HG03196 (cell line): Measurements from ENCODE around the gene HNF1A.
"Not testable (repeated sequence)": the region's sequence is repeated elsewhere in the genome, so short reads cannot be mapped to it uniquely, and the experiment has no call there.

Experiments used
- ATAC-seq: cut with Tn5 transposase; IDR thresholded peaks from one replicate; pipeline ENCODE4 v1.9.1; 2021; ENCODE audit not compliant: unreplicated experiment

Gene HNF1A

DNA sequence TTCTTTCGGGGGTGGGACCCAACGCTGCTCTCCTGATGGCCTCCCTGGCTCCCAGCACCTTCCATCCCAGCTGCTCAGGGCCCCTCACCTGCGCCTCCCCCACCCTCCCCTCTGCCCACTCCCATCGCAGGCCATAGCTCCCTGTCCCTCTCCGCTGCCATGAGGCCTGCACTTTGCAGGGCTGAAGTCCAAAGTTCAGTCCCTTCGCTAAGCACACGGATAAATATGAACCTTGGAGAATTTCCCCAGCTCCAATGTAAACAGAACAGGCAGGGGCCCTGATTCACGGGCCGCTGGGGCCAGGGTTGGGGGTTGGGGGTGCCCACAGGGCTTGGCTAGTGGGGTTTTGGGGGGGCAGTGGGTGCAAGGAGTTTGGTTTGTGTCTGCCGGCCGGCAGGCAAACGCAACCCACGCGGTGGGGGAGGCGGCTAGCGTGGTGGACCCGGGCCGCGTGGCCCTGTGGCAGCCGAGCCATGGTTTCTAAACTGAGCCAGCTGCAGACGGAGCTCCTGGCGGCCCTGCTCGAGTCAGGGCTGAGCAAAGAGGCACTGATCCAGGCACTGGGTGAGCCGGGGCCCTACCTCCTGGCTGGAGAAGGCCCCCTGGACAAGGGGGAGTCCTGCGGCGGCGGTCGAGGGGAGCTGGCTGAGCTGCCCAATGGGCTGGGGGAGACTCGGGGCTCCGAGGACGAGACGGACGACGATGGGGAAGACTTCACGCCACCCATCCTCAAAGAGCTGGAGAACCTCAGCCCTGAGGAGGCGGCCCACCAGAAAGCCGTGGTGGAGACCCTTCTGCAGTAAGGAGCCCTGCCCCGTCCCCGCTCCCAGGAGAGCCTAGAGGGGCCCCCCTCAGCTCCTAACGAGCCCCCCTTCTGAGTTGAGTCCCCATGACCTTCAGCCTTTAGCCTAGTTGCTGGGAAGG is at the start of gene HNF1A:
HNF1A (plus strand) TSS at position 248 of the 924 bp plus-strand sequence; CDS start at position 474, 226 bp downstream.
- no peak for ATAC-seq

DNA sequence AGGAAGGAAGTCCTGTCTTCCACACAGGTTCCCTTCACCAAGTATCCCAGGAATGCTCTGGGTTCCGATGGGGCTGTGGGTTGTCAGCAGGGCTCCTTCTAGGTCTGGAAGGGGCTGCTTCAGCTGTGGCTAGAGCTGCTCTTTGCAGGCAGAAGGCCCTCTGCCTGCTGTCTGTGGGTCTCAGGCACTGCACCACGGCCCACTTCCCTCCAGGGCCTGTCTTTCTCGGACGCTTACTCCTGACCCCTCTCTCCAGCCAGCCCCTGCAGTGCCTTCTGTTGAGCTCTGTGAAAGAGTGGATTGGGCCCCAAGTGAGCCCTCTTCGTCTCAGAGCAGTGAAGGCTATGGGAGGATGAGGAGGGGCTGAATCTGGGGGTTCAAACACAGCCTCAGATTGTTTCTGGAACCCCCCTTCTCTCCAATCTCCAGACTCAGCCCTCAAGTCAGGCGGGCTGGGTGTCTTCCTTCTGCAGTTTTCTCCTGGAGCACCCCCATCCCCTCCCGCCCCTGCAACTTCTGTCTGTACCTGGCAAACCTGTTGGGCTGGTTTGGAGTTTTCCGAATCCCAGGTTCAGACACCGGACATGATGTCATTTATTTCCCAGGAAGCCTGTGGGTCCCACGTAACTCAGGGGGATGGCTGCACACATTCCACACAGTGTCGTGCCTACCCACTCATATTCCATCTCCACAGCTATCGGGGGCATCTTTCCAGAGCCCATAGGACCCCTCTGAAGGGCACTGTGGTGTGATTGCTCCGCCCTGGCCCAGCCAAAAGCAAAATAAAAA is 49.3 kb upstream of the HNF1A start:
- no peak for ATAC-seq

DNA sequence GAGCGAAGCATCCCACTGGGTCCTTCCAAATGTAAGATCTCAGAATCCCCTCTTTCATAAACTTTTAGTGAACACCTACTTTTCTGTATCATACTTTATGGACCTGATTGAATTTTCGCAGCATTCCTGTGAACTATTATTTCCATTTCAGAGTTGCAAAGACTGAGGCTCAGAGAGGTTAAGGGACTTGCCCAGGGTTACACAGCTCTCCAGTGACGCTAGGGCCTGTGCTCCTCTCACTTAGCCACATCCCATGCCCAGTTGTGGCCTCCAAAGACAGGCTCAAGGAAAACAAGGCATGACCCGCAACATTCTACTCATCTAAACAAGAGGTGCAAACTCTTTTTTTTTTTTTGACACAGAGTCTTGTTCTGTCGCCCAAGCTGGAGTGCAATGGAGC is 48.3 kb upstream of the HNF1A start:
- no peak for ATAC-seq

- ATAC-seq, result no peak
These were observed 46.3 kb upstream of the HNF1A start for GRCh38 chr12:120932058-120932457.

DNA sequence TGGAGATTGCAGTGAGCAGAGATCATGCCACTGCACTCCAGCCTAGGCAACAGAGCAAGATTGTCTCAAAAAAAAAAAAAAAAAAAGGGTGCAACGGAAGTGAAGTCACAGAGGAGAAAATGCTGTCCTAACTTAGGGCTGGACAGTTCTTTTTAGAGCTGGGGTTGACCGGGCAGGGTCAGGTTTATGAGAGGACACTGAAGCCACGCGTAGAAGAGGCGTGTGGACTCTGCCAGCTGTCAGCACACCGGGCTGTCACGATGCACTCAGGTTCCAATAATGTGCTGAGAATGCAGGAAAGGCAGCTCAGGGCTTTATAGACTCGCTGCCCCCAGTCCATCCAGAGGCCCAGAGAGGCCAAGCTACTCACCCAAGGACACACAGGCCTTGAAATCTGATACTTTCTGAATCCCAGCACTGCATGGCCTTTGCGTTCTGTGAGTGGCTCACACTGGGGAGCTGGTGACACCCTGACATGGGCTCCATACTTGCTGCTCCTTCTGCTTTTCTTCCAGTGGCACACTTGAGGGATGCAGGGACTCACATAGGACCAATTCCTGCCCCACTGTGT is 45.3 kb upstream of the HNF1A start:
- ATAC-seq, result no peak

GRCh38 chr12:120933786-120934185 is 44.6 kb upstream of the HNF1A start:
- ATAC-seq, result no peak

- ATAC-seq, result no peak
These were observed 42.1 kb upstream of the HNF1A start for GRCh38 chr12:120936197-120936596.

- no peak for ATAC-seq
These were observed 39.8 kb upstream of the HNF1A start for GRCh38 chr12:120938496-120938895.

- ATAC-seq, result no peak
These were observed 38.8 kb upstream of the HNF1A start for GRCh38 chr12:120939523-120939922.

- no peak for ATAC-seq
These were observed 38.3 kb upstream of the HNF1A start for GRCh38 chr12:120940006-120940405.

GRCh38 chr12:120940799-120941198 is 37.5 kb upstream of the HNF1A start:
- ATAC-seq, result no peak

DNA sequence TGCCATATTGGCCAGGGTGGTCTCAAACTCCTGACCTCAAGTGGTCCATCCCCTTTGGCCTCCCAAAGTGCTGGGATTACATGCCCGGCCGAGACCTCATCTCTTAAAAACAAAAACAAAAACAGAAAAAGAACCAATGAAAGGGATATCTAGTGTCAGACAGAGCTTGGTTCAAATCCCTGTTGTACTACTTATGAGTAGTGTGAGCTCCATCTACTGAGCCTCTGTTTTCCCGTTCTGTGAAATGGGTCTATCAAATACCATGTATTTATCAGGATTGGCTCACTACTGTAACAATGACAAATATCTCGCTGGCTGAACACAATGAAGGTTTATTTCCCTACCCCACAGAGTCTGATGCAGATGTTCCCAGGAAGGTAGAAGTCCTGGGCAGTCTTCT is 36.9 kb upstream of the HNF1A start:
- ATAC-seq, result no peak

DNA sequence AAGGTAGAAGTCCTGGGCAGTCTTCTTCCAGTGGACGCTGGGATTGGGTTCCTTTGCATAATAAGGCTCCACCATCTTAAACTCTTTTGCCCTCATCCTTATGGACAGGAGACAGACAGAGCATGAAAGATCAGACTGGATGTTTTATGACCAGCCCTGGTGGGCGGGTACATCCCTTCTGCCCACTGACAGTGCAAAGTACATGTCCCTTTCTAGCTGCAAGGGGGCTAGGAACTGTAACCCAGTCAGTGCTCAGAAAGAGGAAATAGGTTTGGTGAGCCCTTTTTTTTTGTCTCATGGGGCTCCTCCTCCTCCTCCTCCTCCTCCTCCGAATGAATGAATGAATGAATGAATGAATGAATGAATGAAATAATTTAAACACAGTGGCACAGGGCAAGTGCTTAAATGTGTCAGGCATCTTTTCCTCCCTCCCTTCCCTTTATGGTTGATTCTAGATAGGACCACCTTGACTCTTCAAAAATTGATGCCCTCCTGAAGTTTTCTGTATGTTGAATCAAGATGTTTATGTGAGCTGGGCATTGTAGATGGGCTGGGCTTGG is 36.4 kb upstream of the HNF1A start:
- no peak for ATAC-seq

DNA sequence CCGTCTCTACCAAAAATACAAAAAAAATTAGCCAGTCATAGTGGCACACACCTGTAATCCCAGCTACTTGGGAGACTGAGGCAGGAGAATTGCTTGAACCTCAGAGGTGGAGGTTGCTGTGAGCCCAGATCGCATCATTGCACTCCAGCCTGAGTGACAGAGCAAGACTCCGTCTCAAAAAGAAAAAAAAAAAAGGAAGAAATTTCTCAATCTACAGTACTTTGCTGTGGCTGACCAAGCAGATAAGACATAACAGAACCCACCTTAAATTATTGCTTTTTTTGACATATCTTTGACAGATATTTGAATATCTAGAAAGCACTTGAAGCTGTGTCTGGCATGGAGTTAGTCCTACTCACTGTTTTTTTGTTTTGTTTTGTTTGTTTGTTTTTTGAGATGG is 34.9 kb upstream of the HNF1A start:
- no peak for ATAC-seq

DNA sequence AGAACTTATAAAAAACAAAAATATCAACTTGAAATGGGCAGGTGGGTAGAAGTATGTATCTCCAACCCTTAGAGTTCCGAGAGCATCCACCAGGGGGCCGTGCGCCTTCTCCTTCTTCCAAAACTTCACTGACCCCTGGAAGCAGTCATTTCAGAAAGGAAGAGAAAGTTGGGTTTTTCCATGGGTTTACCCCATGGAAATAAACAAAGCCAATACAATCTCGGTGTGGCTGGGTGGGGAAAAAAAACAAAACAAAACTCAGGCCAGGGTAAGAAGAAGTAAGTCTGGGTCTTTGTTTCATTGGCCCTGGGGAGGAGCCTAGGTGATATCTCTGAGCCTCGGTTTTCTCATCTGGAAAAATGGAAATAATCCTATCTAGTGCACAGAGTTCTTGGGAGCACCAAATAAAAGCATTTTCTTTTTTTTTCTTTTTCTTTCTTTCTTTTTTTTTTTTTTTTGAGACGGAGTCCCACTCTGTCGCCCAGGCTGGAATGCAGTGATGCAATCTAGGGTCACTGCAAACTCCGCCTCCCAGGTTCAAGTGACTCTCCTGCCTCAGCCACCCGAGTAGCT is 33.6 kb upstream of the HNF1A start:
- ATAC-seq, result no peak

DNA sequence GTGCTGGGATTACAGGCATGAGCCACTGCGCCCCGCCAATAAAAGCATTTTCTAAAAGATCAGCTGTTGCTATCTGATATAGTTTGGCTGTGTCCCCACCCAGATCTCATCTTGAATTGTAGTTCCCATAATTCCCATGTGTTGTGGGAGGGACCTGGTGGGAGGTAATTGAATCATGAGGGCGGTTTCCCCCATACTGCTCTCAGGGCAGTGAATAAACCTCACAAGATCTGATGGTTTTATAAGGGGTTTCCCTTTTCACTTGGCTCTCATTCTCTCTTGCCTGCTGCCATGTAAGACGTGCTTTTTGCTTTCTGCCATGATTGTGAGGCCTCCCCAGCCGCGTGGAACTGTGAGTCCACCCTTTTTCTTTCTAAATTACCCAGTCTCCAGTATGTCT is 32.8 kb upstream of the HNF1A start:
- not testable (repeated sequence) for ATAC-seq

GRCh38 chr12:120950260-120950799 is 28.0 kb upstream of the HNF1A start:
- ATAC-seq, result not testable (repeated sequence)

- ATAC-seq, result no peak
These were observed 27.5 kb upstream of the HNF1A start for GRCh38 chr12:120950807-120951206.

GRCh38 chr12:120955232-120955631 is 23.1 kb upstream of the HNF1A start:
- no peak for ATAC-seq

DNA sequence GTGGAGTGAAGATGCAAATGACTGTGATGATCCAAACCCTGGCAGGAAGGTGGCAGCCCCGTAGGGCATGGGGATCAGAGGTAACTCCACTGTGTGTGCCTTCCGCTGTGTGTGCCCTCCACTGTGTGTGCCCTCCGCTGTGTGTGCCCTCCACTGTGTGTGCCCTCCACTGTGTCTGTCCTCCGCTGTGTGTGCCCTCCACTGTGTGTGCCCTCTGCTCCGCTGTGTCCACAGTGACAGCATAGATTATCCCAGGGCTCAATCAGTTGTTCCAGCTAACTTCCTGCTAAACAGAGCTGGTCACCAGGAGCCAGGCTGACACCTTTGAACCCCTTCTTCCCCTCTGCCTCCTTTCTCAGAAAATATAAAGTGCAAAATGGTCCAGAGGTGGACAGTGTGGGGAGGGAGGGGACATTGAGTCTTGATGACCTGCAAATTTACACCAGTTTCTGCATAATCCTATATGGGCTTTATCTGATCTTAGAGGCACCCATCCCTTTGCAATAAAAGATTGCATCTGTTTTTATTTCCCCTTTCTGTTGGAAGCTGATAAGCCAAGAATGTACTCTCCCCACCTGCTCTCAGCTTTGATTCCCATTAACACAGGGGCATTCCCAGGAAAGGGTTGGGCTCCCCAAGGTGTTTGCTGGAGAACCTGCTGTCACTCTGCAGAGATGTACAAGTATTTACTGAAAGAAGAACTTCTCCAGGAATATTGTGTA is 21.6 kb upstream of the HNF1A start:
- ATAC-seq, result no peak
